K562 (cell line): Measurements from ENCODE around the gene NARF. TPM values are rescaled to one million over a fixed set of nuclear protein-coding genes. Genes with fewer than 3 reads are reported as not detected.

Experiments
- CBFB ChIP-seq: sonication (generic); formaldehyde crosslinking; IDR thresholded peaks from 2 replicates; pipeline ENCODE4 v1.4.0; 2020; ENCODE audit warnings: mild to moderate bottlenecking, missing genetic modification reagents
- CBX2 ChIP-seq: fragments of 200-600 bp; sonication (generic); IDR thresholded peaks from one replicate; pipeline ENCODE4 v1.6.1; 2012; ENCODE audit warnings: mild to moderate bottlenecking, low read length, inconsistent platforms; ENCODE audit not compliant: insufficient read depth, poor library complexity, severe bottlenecking
- CEBPG ChIP-seq, 3 experiments: fragments of 200-800 bp in 1 of 3; sonication (Bioruptor generic) in 1 of 3; sonication (generic) in 1 of 3; formaldehyde crosslinking in 1 of 3; IDR thresholded peaks in 2 of 3; conservative IDR thresholded peaks in 1 of 3; 2 replicates each; pipeline versions ENCODE4 v1.6.1 to v1.8.0; 2016 to 2022; ENCODE audit warnings: missing compliant biosample characterization in 2 of 3, missing genetic modification characterization in 2 of 3, mild to moderate bottlenecking in 1 of 3, missing genetic modification reagents in 1 of 3
- CHD4 ChIP-seq: fragments of 200-600 bp; sonication (generic); IDR thresholded peaks from 3 replicates; pipeline ENCODE4 v1.6.1; 2012; ENCODE audit warnings: low read depth, mild to moderate bottlenecking, mixed read lengths, low read length, inconsistent platforms; ENCODE audit not compliant: insufficient read depth, insufficient replicate concordance, poor library complexity, severe bottlenecking
- EGR1 ChIP-seq: fragments of 450-650 bp; conservative IDR thresholded peaks from 2 replicates; pipeline ENCODE4 v1.6.1; 2017; ENCODE audit warnings: mild to moderate bottlenecking
- ETV6 ChIP-seq, 3 experiments: fragments of 150-350 bp in 1 of 3; sonication (generic) in 1 of 3; formaldehyde crosslinking in 1 of 3; IDR thresholded peaks; 2 replicates each; pipeline versions ENCODE4 v1.6.1 to v1.8.0; 2014 to 2022; ENCODE audit warnings: borderline replicate concordance in 2 of 3, low read depth in 2 of 3, antibody characterized with exemption in 1 of 3, low read length in 1 of 3, mild to moderate bottlenecking in 1 of 3, missing genetic modification reagents in 1 of 3
- HNRNPK ChIP-seq: fragments of 200-400 bp; formaldehyde crosslinking; IDR thresholded peaks from one replicate; pipeline ENCODE4 v1.6.1; 2018; ENCODE audit warnings: mild to moderate bottlenecking, low read depth, low read length; ENCODE audit not compliant: poor library complexity, severe bottlenecking
- RFX7 ChIP-seq: fragments of 250-450 bp; sonication (Bioruptor Pico); IDR thresholded peaks from 2 replicates; pipeline ENCODE4 v1.5.1; 2021; ENCODE audit warnings: mild to moderate bottlenecking
- SFPQ ChIP-seq: fragments of 200-400 bp; formaldehyde crosslinking; IDR thresholded peaks from 2 replicates; pipeline ENCODE4 v1.6.1; 2017; ENCODE audit warnings: mild to moderate bottlenecking, low read depth, low read length, moderate library complexity
- SMARCA5 ChIP-seq: fragments of 450-650 bp; IDR thresholded peaks from 2 replicates; pipeline ENCODE4 v1.6.1; 2016
- SRF ChIP-seq, 2 experiments: fragments of 250-450, 450-650 bp in 1 of 2; sonication (Bioruptor Pico) in 1 of 2; sonication (generic) in 1 of 2; formaldehyde crosslinking; IDR thresholded peaks; 2 replicates each; pipeline versions ENCODE4 v1.5.0 to v1.5.1; 2020 to 2022; ENCODE audit warnings: mild to moderate bottlenecking in 1 of 2, missing genetic modification reagents in 1 of 2
- ZC3H11A ChIP-seq: IDR thresholded peaks from 2 replicates; pipeline ENCODE4 v1.6.1; 2012; ENCODE audit warnings: low read depth, low read length, improper control_type of control experiment
- ZNF124 ChIP-seq: sonication (generic); formaldehyde crosslinking; IDR thresholded peaks from 2 replicates; pipeline ENCODE4 v1.8.1; 2022; ENCODE audit warnings: missing genetic modification reagents
- ZNF384 ChIP-seq: IDR thresholded peaks from 2 replicates; pipeline ENCODE4 v1.6.1; 2012; ENCODE audit warnings: low read depth, low read length, improper control_type of control experiment
- polyA plus RNA-seq, 8 experiments: library from polyadenylated mRNA; depleted of rRNA in 4 of 8; stranded (reverse) in 5 of 8; unstranded in 3 of 8; fragments of >200 nt; fragmentation: Nextera tagmentation in 2 of 8; fragmentation: Illumina TruSeq in 1 of 8; extraction: Ambion mirVana in 2 of 8; extraction: Trizol in 1 of 8; gene quantifications; 2 replicates each; pipeline versions ENCODE4 v1.2.1 to v1.2.3, GENCODE V29; 2011 to 2014; ENCODE audit warnings: inconsistent platforms in 1 of 8, missing spikeins in 1 of 8
- total RNA-seq, 7 experiments: library from RNA; depleted of rRNA in 6 of 7; stranded (reverse); fragments of >200 nt in 6 of 7; fragmentation: Illumina TruSeq in 2 of 7; extraction: Trizol in 2 of 7; gene quantifications; 2 replicates each; pipeline versions ENCODE4 v1.2.1 to v1.2.3, GENCODE V29; 2011 to 2021; ENCODE audit warnings: low replicate concordance in 1 of 7
- TF ChIP-seq, protein P1 (sequence below): sonication (generic); formaldehyde crosslinking; IDR thresholded peaks from 2 replicates; pipeline ENCODE4 v1.8.0; 2022; ENCODE audit warnings: missing genetic modification reagents, mild to moderate bottlenecking, moderate library complexity, borderline replicate concordance
- TF ChIP-seq, protein P2 (sequence below): fragments of 450-650 bp; IDR thresholded peaks from 2 replicates; pipeline ENCODE4 v1.6.1; 2018; ENCODE audit not compliant: partially characterized antibody

Gene NARF
- total and polyA plus RNA-seq, 9 of the 15 experiments (the other 6 are each of a cell fraction or from before 2014, with no cell fraction given): 60.4 to 423 (median 132) TPM

GRCh38 chr17:82458885-82459424 is 414 bp downstream of the NARF start (continued):
- TF ChIP-seq CHD4 (no peak), HNRNPK (no peak), CBX2 (no peak), SFPQ (no peak), EGR1 (no peak), CEBPG (CRISPR knock-in tag; IDR thresholded peaks at IDR 0.05) (no peak), CEBPG (tag; conservative IDR thresholded peaks at IDR 0.05 in 1 of 2, IDR thresholded peaks at IDR 0.05 in 1 of 2) (no peak), ZNF384 (no peak), CBFB (no peak), SMARCA5 (no peak), ETV6 (IDR thresholded peaks at IDR 0.05; ENCODE audit: borderline replicate concordance in 1 of 2, low read depth in 2 of 2, low read length in 1 of 2) (no peak), ETV6 (CRISPR knock-in tag; IDR thresholded peaks at IDR 0.05; ENCODE audit: borderline replicate concordance) (no peak), ZC3H11A (no peak), SRF (CRISPR knock-in tag; IDR thresholded peaks at IDR 0.05) (no peak), RFX7 (CRISPR knock-in tag) (no peak), ZNF124 (CRISPR knock-in tag) (no peak)
- TF ChIP-seq, protein P1, sequence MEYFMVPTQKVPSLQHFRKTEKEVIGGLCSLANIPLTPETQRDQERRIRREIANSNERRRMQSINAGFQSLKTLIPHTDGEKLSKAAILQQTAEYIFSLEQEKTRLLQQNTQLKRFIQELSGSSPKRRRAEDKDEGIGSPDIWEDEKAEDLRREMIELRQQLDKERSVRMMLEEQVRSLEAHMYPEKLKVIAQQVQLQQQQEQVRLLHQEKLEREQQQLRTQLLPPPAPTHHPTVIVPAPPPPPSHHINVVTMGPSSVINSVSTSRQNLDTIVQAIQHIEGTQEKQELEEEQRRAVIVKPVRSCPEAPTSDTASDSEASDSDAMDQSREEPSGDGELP (CRISPR knock-in tag): 0 out of 2 replicates have a peak, but pooled peaks have one; percentile 8
- TF ChIP-seq, protein P2, sequence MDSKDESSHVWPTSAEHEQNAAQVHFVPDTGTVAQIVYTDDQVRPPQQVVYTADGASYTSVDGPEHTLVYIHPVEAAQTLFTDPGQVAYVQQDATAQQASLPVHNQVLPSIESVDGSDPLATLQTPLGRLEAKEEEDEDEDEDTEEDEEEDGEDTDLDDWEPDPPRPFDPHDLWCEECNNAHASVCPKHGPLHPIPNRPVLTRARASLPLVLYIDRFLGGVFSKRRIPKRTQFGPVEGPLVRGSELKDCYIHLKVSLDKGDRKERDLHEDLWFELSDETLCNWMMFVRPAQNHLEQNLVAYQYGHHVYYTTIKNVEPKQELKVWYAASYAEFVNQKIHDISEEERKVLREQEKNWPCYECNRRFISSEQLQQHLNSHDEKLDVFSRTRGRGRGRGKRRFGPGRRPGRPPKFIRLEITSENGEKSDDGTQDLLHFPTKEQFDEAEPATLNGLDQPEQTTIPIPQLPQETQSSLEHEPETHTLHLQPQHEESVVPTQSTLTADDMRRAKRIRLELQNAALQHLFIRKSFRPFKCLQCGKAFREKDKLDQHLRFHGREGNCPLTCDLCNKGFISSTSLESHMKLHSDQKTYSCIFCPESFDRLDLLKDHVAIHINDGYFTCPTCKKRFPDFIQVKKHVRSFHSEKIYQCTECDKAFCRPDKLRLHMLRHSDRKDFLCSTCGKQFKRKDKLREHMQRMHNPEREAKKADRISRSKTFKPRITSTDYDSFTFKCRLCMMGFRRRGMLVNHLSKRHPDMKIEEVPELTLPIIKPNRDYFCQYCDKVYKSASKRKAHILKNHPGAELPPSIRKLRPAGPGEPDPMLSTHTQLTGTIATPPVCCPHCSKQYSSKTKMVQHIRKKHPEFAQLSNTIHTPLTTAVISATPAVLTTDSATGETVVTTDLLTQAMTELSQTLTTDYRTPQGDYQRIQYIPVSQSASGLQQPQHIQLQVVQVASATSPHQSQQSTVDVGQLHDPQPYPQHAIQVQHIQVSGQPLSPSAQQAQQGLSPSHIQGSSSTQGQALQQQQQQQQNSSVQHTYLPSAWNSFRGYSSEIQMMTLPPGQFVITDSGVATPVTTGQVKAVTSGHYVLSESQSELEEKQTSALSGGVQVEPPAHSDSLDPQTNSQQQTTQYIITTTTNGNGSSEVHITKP: no peak
